Measurements from ENCODE around the gene BSND.

Gene BSND

GRCh38 chr1:54994355-54994990 lies 4.3 kb upstream of the BSND start:
- no peak for DNase-seq

GRCh38 chr1:54995013-54995760 lies 3.5 kb upstream of the BSND start:
- DNase-seq: no peak

- DNase-seq: no peak
Measured at GRCh38 chr1:54995835-54996234, 2.9 kb upstream of the BSND start.

- DNase-seq: no peak
Measured at GRCh38 chr1:54996359-54996868, 2.3 kb upstream of the BSND start.

GRCh38 chr1:54996869-54997710 lies 1.6 kb upstream of the BSND start:
- DNase-seq: peak; percentile 35

GRCh38 chr1:54997711-54997986 lies 1.1 kb upstream of the BSND start:
- DNase-seq: no peak

- DNase-seq: no peak
Measured at GRCh38 chr1:54998100-54998499, 633 bp upstream of the BSND start.

GRCh38 chr1:55000110-55001085 lies 1.7 kb downstream of the BSND start:
- no peak for DNase-seq

- no peak for DNase-seq
Measured at GRCh38 chr1:55001311-55001710, 2.6 kb downstream of the BSND start.

GRCh38 chr1:55002686-55003085 lies 4.0 kb downstream of the BSND start:
- no peak for DNase-seq

- DNase-seq: no peak
Measured at GRCh38 chr1:55005351-55006140, 6.8 kb downstream of the BSND start.

- DNase-seq: no peak
Measured at GRCh38 chr1:55006931-55007330, 8.2 kb downstream of the BSND start.

GRCh38 chr1:55007625-55008024 lies 8.9 kb downstream of the BSND start:
- no peak for DNase-seq

- DNase-seq: no peak
Measured at GRCh38 chr1:55010194-55010886, 11.6 kb downstream of the BSND start.

GRCh38 chr1:55010887-55011217 lies 12.1 kb downstream of the BSND start:
- DNase-seq: no peak

- no peak for DNase-seq
Measured at GRCh38 chr1:55012661-55013060, 13.9 kb downstream of the BSND start.

- DNase-seq: no peak
Measured at GRCh38 chr1:55015123-55015522, 16.4 kb downstream of the BSND start.

- no peak for DNase-seq
Measured at GRCh38 chr1:55015731-55016620, 17.2 kb downstream of the BSND start.

- DNase-seq: no peak
Measured at GRCh38 chr1:55018395-55018794, 19.7 kb downstream of the BSND start.

- peak; percentile 88 for DNase-seq
Measured at GRCh38 chr1:55021942-55022546, 23.3 kb downstream of the BSND start.

All from retina (tissue), 1 donor.